Adipose tissue (tissue), 3 donors: ENCODE results near the gene RHOC. TPM values are rescaled to one million over a fixed set of nuclear protein-coding genes. Genes with fewer than 3 reads are reported as not detected.

Source experiments
- H3K27ac ChIP-seq: one replicate; pipeline ENCODE4 v1.5.1; 2013; ENCODE audit warnings: low read depth, low read length
- WGBS, 3 donors: extraction: QIAGEN DNeasy Blood & Tissue Kit; methylation state at CpG; one replicate each; pipeline ENCODE4 v1.1.7; 2013; 5-methylcytosine and 5-hydroxymethylcytosine counted together
- polyA plus RNA-seq, 3 donors: library from polyadenylated mRNA; stranded (reverse); fragments of 200-250 nt; gene quantifications; one replicate each; pipeline ENCODE4 v1.2.3, GENCODE V29; 2013
- donor health status: healthy with polysubstance abuse.
- donor health status: Bipolar disorder and iron deficiency.
- donor health status: healthy.

Gene RHOC
- polyA plus RNA-seq, 3 donors = 91.9 to 321 (median 266) TPM

DNA sequence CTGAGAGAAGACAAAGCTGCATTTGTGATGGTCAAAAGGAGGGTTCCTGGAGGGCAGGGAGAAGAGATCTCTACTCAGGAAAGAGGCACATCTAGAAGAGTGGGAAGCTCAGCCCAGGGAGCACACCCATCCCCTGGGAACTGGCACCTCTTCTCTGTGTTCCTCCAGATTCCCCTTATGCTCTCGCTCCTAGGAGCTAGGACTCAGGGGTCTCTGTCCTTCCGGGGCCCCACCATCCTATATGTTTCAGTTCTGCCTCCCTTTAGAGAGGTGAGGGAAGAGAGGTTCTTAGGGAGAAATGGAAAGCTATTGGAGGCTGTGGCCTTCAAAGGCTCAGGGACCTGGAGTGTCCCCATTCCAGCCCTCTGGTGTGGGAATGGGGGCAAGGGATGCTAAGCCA lies 12.8 kb upstream of the RHOC start:
- WGBS, 3 donors = 88 to 94% (median 92%) methylated on average over 2 of the region's 2 CpGs

DNA sequence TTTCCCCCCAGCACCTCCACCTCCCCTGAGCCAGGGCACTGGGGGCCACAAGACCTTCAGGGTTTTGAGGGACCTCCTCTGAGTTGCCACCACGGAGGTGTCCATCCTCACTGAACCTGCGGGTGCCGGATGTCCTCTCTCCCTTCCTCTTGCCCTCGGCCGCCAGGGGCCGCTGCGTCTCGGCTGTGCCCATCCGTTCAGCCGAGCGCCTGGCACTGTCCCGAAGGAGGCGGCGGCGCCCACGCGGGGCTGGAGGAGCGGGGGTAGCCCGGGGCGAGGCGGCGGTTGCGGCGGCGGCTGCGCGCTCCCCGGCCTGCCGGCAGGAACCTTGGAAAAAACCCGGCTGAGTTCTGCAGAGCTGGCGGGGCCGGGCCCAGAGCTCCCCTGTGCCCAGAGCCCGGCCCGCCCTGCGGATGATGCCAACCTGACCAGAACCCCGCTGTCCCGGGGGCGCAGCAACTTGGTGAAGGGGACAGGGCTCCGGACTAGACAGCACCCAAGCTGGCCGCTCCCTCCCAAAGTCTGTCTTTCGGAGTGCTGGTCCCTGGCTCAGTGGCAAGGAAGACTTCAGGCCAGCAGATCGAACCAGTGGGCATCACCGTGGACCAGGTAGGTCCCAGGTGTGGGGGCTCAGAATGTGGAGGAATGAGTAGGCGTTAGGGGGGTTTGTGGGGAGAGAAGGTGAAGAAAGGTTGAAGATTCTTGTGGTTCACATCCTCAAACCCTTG lies 11.9 kb upstream of the RHOC start:
- 15 to 20% (median 16%) methylated on average over 44 of the region's 44 CpGs for WGBS, 3 donors
- no peak overlapping the region for H3K27ac ChIP-seq

More for the DNA sequence above, 12.8 kb upstream of the RHOC start:
- no peak overlapping the region for H3K27ac ChIP-seq

DNA sequence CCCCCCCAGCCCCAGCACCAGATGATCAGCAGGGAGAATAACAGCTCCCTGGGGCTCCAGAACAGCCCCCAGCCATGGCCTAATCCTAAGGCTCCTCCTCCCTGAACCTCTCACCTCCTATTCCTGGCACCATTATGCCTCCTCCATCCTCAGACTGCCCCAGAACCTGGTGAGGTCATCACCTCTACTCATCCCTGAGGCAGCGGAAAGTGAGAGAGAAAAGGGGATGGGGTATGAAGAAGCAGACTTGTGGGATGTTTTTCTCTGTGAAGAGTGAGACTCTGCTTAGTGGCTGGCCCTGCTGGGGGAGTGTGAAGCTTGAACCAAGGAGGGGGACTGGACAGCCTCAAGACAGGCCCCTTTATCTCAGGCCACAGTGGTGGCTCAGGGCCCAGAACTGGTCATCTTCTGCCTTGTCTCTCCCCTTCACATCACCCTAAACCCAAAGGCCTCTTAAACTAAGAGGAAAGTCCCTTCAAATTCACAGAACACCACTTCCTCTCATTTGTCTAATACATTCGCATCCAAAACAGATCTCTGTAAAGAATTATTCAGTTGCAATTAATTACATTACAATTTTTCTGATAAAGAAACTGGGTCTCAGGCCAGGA lies 10.4 kb upstream of the RHOC start:
- WGBS, 3 donors = 75 to 85% (median 84%) methylated on average over 2 of the region's 2 CpGs
- H3K27ac ChIP-seq = no peak overlapping the region

DNA sequence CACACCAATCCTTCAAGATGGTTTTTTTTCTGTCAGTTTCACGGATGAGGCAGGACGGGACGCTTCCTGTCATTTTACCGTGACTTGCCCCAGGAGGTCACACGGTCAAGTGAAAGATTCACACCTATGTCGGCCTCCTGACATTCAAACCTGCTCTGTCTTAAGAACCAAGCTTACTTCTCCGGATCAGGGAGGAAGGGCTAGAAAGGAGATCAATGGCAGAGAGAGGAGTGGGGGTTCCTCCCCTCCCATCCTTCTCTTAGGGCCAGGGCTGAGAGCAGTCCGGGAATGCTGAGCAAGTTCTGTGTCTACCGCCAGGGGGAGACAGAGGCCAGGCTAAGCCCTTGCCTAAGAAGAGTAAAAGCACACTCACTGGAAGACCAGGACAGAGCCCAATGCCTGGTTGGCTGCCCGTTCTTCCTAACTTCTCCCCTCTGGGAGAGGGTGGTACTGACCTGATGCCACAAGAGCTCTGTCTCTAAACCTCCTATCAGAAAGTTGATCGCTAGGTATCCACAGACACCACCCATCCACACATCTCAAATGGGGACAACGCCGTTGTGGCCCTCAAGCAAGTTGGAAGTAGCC lies 9.3 kb upstream of the RHOC start:
- no peak overlapping the region for H3K27ac ChIP-seq
- WGBS, 3 donors = 16 to 19% (median 18%) methylated on average over 13 of the region's 13 CpGs

DNA sequence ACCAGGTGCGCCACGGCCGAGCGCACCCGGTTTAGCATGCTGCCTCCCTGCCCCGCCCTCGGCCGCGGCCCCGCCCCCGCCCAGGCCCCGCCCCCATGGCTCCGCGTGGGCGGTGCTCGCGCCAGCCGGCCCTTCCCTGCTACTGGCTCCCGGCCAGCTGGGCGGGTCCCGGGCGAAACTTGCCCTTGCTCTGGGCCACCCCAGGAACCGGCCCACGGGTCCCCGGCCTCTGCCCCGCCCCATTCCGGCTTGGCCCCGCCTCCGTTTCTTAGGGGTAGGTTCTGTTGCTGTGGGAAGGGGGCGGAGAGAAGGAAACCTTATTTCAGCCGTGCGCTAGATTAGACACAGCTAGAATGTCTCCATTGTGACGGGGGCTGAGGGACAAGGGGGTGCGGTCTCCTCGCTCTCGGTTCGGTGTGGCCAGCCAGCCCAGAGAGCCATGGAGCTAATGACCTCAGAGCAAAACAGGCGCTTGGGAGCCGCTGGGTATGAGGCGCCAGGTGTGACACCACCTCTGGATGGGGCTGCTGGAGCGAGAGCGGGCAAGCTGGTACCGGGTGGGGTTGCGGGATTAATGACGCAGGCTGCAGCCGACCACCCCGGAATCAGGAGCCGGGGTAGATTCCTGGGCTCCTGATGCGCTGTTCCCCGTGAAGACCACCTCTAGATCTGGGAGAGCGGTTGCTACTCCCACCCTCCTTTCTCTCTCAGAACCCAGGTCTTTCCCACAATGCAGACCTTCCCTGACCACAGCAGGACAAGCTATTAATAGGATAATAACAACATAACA lies 8.5 kb upstream of the RHOC start, which contains the start of gene PPM1J:
Gene PPM1J (minus strand): TSS at position 69 of the 790 bp plus-strand sequence. CDS start 31 bp downstream, at position 38.
- H3K27ac ChIP-seq = no peak within 1 kb of the TSS
- WGBS, 3 donors = 0 to 1% (median 0%) methylated on average over 41 to 51 of the region's 51 CpGs

DNA sequence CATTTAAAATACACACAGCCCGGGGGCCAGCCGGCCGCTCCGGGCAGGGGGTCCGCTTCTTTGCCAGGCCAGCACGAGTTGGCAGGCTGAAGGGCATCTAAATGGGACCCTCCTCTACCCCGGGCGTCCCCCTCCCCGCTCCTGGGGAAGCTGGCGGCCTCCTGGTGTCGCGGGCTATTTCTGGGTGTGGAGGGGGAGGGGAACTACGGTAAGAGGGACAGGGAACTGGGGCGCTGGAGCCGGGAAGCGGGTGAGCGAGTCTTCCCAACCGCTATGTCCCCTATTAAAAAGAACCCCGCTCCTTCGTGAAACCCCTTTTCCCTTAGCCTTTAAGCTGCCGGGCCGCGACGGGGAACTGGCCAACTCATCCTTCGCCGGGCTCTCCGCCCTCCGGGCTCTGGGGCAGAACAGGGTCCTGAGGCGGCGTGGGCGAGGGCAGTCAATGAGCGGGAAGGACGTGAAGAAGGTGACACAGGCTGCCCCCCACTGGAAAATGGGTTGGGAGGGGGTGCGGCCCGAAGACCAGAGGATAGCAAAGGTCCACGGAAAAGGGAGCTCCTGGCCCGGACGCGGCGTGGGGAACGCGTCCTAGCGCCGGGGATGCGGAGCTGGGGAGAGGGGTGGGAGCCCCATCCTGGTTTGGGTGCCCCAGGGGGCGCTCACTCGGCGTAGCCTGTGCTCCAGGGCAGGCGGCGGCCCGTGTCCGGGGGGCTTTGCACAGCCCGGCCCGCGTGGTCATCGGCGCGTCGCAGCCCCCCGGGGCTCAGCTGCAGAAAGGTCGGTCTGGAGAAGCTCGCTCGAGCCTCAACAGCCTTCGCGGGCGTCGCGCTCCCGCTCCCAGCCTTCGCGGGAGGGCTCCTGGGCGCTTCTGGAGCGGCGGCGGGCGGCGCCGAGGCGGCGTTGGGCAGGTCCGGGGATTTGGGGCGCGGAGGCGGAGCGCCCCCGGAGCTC lies 7.7 kb upstream of the RHOC start:
- H3K27ac ChIP-seq = no peak overlapping the region

DNA sequence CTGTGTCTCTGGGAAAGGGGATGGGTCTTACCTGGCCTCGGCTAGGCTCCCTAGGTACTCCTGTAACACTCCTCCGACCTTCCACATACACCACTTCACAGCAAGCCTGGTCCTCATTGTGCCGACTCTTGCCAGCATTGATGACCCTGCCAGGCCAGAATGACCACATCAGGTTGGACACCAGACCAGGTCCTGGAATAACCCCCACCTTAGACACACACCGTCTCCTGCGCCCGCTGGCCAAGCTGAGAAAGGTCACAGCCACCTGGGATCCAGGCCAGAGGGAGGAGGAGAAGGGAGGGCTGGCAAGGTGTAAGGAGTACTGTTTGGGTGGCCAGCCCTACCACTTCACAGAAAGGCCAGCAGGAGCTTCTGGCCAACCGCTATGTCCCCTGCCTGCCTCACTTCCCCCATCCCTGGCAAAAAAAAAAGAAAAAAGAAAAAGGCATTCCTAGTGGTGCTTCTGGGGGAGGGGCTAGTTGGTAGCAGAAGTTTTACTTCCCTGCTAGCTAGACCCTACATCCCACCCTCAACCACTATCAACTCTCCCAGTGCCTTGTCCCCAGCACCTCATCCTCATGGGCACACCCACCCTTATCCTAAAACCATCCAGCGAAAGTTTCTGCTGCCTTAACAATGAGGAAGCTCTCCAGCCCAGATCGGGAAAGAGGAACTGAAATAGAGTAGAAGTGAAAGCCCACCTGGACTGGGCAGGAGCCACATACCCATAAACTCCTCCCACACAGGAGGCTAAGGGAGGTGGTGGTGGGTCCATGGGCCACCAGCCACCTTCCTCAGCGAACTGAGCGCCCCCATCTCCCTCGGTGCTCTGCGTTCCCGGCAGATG lies 6.8 kb upstream of the RHOC start:
- 36 to 56% (median 55%) methylated on average over 14 of the region's 14 CpGs for WGBS, 3 donors
- H3K27ac ChIP-seq = no peak overlapping the region

More for the DNA sequence above, 7.7 kb upstream of the RHOC start:
- 1 to 3% (median 1%) methylated on average over 55 to 86 of the region's 86 CpGs for WGBS, 3 donors

DNA sequence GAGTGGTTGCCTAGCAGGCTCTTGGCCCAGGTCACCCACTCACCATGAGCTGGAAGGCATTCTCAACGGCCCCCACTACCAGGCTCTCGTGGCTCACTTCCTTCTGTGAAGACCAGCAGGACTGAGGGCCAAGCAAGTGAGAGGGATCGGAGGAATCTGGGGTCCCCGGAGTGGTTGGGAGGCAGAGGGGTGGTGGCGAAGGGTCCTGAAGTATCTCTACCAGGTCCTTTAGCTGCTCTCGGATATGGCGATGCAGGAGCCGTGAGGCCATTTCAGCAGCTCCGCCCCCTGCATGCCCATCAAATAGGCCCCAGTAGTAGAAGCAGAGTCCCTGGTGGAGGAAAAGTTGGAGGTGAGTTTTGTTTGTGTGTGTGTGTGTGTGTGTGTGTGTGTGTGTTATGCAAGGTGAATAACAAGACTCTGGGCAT lies 5.8 kb upstream of the RHOC start:
- 80 to 86% (median 85%) methylated on average over 9 of the region's 9 CpGs for WGBS, 3 donors
- no peak overlapping the region for H3K27ac ChIP-seq

DNA sequence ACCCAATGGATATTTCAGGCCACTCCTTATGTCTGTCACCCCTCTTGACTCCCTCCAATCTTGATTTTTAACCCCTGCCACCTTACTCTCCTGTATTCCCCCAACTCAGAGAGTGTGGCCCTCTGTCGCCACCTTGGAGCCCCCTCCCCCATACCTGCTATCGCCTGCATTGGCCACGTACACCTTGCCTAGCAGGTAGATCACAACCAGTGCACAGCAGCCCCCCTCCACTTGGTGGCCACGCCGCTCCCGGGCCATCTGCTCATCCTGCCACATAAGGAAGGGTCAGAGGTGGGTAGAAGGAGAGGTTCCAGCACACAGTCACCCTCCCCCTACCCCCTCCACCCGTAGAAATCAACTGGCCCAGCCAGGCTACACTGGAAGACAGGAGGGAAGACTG lies 5.3 kb upstream of the RHOC start:
- no peak overlapping the region for H3K27ac ChIP-seq
- 88 to 89% (median 88%) methylated on average over 7 of the region's 7 CpGs for WGBS, 3 donors

DNA sequence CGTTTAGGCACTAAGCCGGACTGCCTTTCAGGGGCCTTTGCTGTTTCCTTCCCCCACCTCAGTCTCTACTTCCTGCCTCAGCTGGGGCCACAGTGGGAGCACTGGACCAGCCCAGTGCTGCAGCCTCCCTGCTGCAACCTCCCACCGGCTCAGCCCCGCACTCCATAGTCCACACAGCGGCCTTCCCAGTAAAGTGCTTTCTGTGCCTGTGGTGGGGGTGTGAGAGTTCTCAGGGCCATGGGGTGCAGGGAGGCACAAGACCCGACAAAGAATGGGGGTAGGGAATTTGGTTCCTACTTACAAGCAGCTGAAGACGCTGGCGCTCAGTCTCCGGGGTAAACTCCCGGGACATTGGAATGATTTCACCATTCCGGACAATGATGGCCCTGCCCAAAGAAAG lies 4.7 kb upstream of the RHOC start:
- WGBS, 3 donors = 68 to 85% (median 75%) methylated on average over 11 of the region's 11 CpGs
- H3K27ac ChIP-seq = no peak overlapping the region

DNA sequence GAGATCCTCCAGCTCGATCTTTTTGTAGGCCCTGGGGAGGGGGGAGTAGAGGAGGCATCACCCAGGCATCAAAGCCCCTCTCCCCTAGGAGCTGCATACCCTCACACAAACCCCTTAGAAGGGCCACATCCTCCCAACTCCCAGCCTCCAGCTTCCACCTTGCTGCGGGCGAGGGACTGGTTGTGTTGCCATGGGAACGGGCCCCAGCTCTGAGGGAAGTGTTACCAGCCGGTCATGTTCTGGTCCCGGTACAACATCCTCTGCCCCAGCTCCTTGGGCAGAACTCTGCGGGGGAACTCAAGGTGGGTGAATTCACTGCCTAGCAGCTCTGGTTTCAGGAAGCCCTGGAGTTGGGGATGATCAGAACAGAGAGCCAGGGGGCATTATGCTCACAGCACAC lies 4.1 kb upstream of the RHOC start:
- WGBS, 3 donors = 73 to 89% (median 76%) methylated on average over 7 of the region's 7 CpGs
- no peak overlapping the region for H3K27ac ChIP-seq

DNA sequence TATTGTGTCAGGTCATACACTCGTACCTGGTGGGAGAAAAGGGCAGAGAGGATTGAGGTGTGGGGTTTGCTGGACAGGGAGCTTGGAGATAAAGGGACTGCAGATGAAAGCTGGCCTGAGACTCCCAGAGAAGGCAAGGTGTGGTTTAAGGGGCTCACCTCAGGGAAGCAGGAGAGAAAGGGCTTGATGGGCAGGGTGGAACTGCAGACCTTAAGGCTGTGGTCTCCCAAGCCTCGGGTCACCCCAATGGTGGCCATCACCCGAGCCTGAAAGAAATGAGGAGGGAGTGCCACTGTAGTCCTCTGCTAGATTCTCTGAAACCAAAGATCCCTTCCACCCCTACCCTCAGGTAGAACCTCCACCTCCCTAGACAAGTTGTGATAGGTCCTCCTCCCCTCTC lies 3.7 kb upstream of the RHOC start:
- 83 to 91% (median 89%) methylated on average over 3 of the region's 3 CpGs for WGBS, 3 donors
- no peak overlapping the region for H3K27ac ChIP-seq

DNA sequence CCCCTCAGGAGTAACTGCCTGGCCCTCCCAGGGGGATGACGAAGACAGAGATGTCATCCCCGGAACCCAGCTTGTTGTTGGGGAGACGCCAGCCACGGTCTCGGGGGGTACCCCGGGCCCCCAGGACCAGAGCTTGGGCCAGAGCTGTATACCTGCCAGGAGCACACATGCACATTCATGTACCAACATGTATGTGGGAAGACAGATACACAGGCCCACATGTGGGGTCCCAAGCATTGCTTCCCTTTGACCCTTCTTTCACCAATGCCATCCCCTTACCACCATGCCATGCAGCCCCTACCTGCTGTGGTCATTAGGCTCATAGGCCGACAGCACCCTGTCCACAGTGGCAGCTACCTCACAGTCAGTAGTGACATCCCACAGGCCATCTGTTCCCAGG lies 3.2 kb upstream of the RHOC start:
- no peak overlapping the region for H3K27ac ChIP-seq
- 88 to 98% (median 90%) methylated on average over 6 to 7 of the region's 7 CpGs for WGBS, 3 donors

DNA sequence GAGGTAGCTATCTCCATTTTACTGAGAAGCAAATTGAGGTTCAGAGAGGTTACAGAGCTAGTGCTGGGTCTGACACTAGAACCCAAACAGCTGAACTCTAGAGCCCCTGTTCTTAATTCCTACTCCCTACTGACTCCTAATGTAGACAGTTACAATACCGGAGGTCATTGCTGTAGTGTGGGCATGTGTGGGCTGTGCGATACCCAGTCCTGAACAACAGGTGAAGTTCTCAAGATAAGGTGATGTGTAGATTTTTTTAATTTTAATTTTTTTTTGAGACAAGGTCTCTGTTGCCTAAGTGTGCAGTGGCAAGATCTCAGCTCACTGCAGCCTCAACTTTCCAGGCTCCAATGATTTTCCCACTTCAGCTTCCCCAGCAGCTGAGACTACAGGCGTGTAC lies 1.6 kb upstream of the RHOC start:
- whole genome bisulfite sequencing, 3 donors = 91 to 94% (median 91%) methylated on average over 3 of the region's 3 CpGs
- H3K27ac ChIP-seq = no peak overlapping the region

DNA sequence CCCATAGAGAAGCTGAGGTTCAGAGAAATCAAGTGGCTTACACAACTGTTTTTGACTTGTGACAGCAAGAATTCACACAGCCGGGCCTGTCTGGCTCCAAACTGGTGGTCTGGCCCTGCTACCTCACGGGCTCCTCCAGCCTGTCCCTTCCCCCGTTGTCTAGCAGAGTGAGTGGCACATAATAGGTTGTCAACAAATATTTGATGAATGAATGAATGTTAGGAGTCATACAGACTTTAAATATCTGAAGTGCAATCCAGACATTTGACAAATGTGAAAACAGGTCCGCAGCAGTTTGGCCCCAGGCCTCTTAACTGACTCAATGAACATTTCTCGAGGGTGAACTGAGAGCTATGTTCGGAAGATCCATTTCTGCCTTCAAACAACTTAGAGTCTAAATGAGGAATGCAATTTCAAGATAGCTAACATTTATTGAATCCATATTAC lies 1.1 kb upstream of the RHOC start:
- WGBS, 3 donors = 71 to 77% (median 74%) methylated on average over 6 of the region's 6 CpGs
- H3K27ac ChIP-seq = no peak overlapping the region

DNA sequence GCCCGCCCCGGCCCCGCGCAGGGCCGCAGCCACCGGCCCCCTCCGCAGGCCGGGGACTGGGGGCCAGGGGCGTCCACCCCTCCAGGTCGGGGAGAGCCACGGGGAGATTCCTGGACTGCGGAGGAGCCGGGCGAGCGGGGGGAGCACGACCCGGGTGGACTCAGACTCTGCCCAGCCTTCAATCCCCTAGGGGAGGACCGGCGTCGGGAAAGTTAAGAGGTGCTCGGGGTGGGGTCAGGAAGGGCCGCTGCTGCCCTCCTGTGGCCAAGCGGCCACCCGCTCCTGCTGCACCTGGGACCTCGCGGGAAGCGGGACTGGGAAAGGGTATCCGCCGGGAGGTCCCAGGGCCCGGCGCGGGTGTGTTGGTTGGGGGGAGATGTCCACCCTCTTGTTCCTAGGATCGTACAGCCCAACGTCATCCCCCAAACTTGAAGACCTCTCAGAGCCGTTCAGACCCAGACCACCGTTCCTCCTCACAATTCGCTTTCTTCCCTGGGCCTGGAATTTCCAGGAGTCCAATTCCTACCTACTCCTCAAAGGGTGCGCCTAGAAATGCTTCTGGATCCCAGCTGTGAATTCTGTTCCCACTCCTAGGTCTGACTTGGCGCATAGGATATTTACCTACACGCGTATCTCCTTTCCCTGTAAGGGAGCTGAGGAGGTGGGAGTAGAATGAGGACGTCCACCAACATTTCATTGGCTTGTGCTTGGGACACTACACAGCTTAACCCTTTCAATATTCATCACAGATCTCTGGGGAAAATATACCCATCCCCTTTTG lies 484 bp upstream of the RHOC start:
- WGBS, 3 donors = 5 to 8% (median 7%) methylated on average over 38 to 42 of the region's 42 CpGs
- H3K27ac ChIP-seq = peak overlapping the region; percentile 63
